ENCODE measurements around the gene EPHA8.

DNA sequence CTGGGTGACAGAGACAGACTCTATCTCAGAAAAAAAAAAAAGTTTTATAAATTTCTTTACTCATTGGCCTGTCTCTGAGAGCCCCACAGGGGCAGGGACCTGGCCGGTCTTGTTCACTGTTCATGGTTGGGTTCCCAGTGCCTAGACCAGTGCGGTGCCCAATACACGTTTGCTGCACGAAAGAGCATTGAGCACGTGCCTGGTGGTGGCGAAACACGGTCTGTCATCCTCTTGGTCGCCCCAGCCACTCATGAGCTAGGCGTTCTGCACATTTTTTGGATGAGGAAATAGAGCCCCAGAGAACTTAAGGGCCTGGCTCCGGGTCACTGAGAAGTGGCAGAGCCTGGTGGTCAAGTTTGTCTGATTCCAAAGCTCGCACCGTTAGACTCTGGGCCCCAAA lies 18.7 kb upstream of the EPHA8 start:
- TF ChIP-seq, protein P1, sequence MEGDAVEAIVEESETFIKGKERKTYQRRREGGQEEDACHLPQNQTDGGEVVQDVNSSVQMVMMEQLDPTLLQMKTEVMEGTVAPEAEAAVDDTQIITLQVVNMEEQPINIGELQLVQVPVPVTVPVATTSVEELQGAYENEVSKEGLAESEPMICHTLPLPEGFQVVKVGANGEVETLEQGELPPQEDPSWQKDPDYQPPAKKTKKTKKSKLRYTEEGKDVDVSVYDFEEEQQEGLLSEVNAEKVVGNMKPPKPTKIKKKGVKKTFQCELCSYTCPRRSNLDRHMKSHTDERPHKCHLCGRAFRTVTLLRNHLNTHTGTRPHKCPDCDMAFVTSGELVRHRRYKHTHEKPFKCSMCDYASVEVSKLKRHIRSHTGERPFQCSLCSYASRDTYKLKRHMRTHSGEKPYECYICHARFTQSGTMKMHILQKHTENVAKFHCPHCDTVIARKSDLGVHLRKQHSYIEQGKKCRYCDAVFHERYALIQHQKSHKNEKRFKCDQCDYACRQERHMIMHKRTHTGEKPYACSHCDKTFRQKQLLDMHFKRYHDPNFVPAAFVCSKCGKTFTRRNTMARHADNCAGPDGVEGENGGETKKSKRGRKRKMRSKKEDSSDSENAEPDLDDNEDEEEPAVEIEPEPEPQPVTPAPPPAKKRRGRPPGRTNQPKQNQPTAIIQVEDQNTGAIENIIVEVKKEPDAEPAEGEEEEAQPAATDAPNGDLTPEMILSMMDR (IDR thresholded peaks at IDR 0.05; ENCODE audit: low read length), result no peak
- TF ChIP-seq EZH2phosphoT487 (IDR thresholded peaks at IDR 0.05; ENCODE audit: low read length) (no peak), EZH2 (optimal IDR thresholded peaks at IDR 0.05; ENCODE audit: low read depth, low read length) (no peak)

All from MM.1S (cell line).